Fibroblast of lung (primary cell): ENCODE results near the gene JAZF1.

Experiments used
- EZH2 ChIP-seq: IDR thresholded peaks from 2 replicates; pipeline ENCODE4 v1.5.1; 2012; ENCODE audit warnings: low read length, control low read depth, mild to moderate bottlenecking; ENCODE audit errors: missing control alignments
- TF ChIP-seq, protein P1 (sequence below), 2 donors: IDR thresholded peaks in 1 of 2; conservative IDR thresholded peaks in 1 of 2; 1 replicate in 1 of 2; 2 replicates in 1 of 2; pipeline ENCODE4 v1.5.1; 2011 to 2012; ENCODE audit warnings: low read length in 2 of 2, control low read depth in 1 of 2, inconsistent platforms in 1 of 2, low read depth in 1 of 2, mild to moderate bottlenecking in 1 of 2

DNA sequence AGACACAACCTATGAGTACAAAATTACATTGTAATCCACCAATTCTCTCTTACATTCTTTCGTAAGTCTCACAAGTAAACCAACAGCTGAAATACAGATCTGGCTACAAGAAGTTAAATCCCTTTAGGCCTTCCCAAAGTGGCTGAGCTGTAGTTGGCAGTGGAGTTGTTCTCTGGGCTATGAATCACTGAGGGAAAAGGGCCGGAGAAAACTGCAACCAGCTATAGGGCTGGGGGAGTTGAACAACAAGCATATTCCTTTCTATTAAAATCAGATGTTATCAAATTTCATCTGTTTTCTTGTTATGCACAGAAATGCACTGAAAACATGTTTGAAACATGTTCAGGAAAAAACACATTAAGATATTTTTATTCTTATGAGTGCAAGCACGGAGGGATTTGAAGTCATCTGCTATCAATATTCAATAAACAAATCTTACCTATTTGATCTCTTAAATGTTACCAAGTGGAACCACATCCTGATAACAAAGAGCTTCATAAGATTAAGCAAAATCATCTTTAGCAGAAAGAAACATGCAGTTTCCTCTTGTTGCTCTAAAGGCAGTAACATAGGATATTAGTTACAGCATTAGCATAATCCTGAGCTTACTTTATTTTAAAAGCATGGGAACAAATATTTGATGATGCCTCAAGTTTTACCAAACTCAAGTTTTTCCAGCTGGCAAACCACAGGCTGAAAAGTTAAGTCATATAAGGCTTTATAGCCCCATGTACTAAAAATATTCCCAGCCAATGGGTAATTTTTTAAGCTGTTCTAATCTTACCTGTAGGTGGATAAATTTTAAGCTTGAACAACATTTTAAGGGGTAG lies 227.9 kb downstream of the JAZF1 start:
- TF ChIP-seq, protein P1, sequence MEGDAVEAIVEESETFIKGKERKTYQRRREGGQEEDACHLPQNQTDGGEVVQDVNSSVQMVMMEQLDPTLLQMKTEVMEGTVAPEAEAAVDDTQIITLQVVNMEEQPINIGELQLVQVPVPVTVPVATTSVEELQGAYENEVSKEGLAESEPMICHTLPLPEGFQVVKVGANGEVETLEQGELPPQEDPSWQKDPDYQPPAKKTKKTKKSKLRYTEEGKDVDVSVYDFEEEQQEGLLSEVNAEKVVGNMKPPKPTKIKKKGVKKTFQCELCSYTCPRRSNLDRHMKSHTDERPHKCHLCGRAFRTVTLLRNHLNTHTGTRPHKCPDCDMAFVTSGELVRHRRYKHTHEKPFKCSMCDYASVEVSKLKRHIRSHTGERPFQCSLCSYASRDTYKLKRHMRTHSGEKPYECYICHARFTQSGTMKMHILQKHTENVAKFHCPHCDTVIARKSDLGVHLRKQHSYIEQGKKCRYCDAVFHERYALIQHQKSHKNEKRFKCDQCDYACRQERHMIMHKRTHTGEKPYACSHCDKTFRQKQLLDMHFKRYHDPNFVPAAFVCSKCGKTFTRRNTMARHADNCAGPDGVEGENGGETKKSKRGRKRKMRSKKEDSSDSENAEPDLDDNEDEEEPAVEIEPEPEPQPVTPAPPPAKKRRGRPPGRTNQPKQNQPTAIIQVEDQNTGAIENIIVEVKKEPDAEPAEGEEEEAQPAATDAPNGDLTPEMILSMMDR (conservative IDR thresholded peaks at IDR 0.05 in 1 of 2, IDR thresholded peaks at IDR 0.05 in 1 of 2; ENCODE audit: low read depth in 1 of 2, low read length in 2 of 2) = no peak
- TF ChIP-seq EZH2 = no peak
